ENCODE data around the gene TOM1.

Gene TOM1

DNA sequence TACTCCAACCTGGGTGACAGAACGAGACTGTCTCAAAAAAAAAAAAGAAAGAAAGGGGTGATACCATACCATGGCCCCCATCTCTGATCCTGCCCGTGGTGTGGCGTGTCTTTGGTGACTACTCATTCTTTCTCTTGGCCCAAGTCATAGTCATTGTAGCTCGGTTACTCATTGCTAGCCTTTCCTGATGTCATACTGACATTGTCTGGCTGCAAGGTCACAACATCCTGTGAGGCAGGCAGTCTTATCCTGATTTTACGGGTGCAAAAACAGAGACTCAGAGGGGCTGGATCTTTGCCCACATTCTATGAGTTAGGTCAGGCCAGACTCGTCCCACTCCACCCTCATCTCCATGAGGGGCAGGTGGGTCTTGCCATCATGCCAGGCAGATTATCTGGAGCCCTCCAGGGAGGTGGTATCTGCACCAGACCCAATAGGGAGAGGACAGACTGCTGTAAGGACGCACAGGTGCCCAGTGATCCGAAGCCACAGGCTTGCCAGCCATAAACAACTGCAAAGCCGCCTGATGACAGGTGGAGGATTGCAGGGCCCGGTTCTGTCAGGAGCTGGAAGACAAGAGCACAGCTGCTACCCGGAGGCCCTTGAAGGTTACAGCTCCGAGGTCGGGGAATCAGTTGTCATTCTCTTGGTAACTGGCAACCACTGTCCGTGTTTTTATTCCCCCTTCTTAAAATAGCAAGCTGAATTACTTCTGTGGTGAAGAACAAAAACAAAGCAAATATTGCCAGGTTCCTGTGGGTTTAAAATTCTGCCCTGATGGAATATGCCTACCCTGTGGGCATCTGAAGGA, 13.8 kb downstream of the TOM1 start:
- TF ChIP-seq NFIC (IDR thresholded peaks at IDR 0.05) (no peak), CEBPB (IDR thresholded peaks at IDR 0.05) (no peak)

DNA sequence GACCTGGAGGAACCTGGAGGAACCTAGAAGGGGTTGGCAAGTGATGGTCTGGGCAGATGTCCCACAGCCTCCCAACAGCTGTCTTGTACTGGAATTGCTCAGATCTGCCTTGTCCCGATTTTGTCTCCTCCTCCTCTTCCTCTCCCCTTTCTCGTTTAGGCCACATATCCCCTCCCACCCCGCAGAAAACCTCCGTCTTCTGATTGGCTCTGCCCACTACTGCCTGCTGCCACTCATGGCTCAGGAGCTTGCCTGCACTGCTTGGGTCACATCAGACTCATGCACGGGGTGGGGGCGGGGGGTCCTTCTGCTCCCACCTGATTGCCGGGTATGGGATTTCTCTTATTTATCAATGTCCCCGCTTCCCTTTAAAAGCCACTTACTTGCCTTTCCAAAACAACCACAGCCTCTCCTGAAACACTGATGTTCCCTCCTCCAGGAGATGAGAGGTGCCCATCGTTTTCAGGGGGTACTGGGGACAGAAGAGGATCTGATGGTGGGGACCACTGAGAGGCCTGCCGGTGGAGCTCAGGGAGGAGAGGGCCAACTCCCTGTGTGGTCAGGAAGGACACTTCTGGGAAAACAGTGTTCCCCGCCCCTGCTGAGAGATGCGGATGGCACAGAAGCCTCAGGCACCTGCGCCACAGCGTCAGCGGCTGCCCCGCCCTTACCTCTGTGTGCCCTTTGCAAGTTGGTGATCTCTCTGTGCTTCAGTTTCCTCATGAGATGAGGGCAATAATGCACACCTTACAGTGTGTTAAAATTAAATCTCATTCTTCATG, 14.7 kb downstream of the TOM1 start:
- TF ChIP-seq EP300 (IDR thresholded peaks at IDR 0.05; ENCODE audit: borderline replicate concordance) (no peak), FOXM1 (IDR thresholded peaks at IDR 0.05; ENCODE audit: borderline replicate concordance, low read depth) (no peak), CEBPB (IDR thresholded peaks at IDR 0.05) (no peak), TEAD4 (IDR thresholded peaks at IDR 0.05) (no peak), TCF12 (IDR thresholded peaks at IDR 0.05; ENCODE audit: low read depth) (no peak), CREB1 (IDR thresholded peaks at IDR 0.05; ENCODE audit: low read depth) (no peak), TAF1 (IDR thresholded peaks at IDR 0.05; ENCODE audit: low read depth) (no peak), YY1 (IDR thresholded peaks at IDR 0.05; ENCODE audit: low read depth) (no peak), EGR1 (IDR thresholded peaks at IDR 0.05) (no peak), RAD21 (IDR thresholded peaks at IDR 0.05; ENCODE audit: low read depth) (no peak), ZBTB7A (IDR thresholded peaks at IDR 0.05; ENCODE audit: low read depth) (no peak), NFIC (IDR thresholded peaks at IDR 0.05) (no peak)
- TF ChIP-seq, protein P1, sequence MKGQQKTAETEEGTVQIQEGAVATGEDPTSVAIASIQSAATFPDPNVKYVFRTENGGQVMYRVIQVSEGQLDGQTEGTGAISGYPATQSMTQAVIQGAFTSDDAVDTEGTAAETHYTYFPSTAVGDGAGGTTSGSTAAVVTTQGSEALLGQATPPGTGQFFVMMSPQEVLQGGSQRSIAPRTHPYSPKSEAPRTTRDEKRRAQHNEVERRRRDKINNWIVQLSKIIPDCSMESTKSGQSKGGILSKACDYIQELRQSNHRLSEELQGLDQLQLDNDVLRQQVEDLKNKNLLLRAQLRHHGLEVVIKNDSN (IDR thresholded peaks at IDR 0.05): no peak
- TF ChIP-seq, protein P2, sequence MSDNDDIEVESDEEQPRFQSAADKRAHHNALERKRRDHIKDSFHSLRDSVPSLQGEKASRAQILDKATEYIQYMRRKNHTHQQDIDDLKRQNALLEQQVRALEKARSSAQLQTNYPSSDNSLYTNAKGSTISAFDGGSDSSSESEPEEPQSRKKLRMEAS (IDR thresholded peaks at IDR 0.05): no peak
- TF ChIP-seq, protein P3, sequence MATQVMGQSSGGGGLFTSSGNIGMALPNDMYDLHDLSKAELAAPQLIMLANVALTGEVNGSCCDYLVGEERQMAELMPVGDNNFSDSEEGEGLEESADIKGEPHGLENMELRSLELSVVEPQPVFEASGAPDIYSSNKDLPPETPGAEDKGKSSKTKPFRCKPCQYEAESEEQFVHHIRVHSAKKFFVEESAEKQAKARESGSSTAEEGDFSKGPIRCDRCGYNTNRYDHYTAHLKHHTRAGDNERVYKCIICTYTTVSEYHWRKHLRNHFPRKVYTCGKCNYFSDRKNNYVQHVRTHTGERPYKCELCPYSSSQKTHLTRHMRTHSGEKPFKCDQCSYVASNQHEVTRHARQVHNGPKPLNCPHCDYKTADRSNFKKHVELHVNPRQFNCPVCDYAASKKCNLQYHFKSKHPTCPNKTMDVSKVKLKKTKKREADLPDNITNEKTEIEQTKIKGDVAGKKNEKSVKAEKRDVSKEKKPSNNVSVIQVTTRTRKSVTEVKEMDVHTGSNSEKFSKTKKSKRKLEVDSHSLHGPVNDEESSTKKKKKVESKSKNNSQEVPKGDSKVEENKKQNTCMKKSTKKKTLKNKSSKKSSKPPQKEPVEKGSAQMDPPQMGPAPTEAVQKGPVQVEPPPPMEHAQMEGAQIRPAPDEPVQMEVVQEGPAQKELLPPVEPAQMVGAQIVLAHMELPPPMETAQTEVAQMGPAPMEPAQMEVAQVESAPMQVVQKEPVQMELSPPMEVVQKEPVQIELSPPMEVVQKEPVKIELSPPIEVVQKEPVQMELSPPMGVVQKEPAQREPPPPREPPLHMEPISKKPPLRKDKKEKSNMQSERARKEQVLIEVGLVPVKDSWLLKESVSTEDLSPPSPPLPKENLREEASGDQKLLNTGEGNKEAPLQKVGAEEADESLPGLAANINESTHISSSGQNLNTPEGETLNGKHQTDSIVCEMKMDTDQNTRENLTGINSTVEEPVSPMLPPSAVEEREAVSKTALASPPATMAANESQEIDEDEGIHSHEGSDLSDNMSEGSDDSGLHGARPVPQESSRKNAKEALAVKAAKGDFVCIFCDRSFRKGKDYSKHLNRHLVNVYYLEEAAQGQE (IDR thresholded peaks at IDR 0.05; ENCODE audit: low read depth): no peak

DNA sequence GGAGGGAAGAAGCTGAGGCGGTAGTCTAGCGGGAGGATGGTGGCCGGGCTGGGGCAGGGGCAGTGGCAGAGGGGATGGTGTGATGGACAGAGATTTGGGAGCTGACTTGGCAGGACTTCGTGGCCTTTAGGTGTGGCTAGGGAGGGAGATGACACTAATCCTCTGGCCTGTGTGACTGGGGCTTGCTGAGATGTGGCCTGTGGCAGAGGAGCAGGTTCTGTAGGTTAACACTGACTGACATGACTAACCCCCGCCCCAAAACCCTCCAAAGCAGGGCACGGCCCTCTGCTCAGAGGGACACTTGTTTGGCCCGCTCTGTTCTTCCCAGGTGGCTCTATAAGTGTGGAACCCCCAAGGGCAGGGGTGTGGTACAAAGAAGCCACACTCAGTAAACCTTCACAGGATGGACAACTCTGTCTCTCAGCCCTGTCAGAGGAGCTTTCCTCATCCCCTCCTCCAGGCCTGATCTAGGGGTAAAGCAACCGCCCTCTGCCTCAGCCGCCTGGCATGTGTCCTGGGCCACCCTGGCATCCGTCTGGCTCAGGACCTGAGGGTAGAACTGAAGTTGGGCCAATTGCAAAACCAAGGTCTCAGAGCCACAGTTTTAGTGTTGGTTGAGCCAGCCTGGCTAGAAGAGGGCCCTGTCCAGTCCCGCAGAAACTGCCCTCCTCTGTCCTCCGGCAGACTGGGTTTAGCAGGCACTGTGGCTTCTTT, 15.6 kb downstream of the TOM1 start:
- TF ChIP-seq NFIC (IDR thresholded peaks at IDR 0.05): no peak
- TF ChIP-seq CREB1 (IDR thresholded peaks at IDR 0.05; ENCODE audit: low read depth): no peak
- TF ChIP-seq ZBTB7A (IDR thresholded peaks at IDR 0.05; ENCODE audit: low read depth): no peak
- TF ChIP-seq FOXM1 (IDR thresholded peaks at IDR 0.05; ENCODE audit: borderline replicate concordance, low read depth): no peak
- no peak for TF ChIP-seq CEBPB (IDR thresholded peaks at IDR 0.05)

DNA sequence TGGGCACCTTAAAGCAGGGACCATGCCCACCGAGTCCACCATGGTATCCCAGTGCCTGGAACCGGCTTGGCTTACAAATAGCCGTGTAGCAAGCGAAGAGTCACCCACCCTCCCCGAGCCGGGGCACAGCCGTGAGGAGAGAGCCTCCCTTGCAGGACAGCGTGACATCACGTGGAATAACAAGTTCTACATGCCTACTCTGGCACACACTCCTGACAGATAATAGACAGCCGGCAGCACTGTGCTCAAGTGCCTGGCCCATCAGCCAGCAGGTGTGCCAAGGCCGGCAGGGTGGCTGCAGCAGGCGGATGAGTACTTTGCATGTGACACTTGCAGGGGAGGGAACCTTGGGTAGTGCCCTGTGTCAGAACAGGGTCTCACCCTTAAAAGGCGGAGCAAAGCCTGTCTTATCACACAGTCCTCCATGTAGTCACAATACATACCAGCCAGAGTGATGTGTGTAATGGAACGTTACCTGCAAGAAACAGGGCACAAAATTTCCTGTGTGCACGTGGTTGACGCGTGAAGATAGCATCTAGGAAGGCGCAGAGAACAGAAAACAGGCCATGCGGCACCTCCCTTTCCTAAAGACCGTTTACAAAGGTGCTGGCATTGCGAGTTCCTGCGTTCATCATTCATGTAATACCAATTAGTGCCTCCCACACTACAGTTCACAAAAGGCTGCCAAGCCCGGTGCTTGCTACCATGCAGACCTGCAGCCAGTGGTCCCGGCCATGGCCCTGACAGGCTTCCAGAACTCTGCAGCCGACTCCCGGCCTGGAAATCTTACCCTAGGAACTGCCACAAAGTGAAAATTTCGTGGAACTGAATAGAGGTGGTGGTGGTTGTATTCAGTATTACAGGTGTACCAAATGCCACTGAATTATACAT, 16.4 kb downstream of the TOM1 start:
- no peak for TF ChIP-seq EP300 (IDR thresholded peaks at IDR 0.05; ENCODE audit: borderline replicate concordance)
- TF ChIP-seq EGR1 (IDR thresholded peaks at IDR 0.05): no peak
- no peak for TF ChIP-seq CEBPB (IDR thresholded peaks at IDR 0.05)
- TF ChIP-seq, protein P3 (IDR thresholded peaks at IDR 0.05; ENCODE audit: low read depth): no peak
- TF ChIP-seq, protein P2 (IDR thresholded peaks at IDR 0.05): no peak
- no peak for TF ChIP-seq TCF12 (IDR thresholded peaks at IDR 0.05; ENCODE audit: low read depth)
- TF ChIP-seq CREB1 (IDR thresholded peaks at IDR 0.05; ENCODE audit: low read depth): no peak
- TF ChIP-seq, protein P1 (IDR thresholded peaks at IDR 0.05): no peak
- TF ChIP-seq FOXM1 (IDR thresholded peaks at IDR 0.05; ENCODE audit: borderline replicate concordance, low read depth): no peak
- TF ChIP-seq TEAD4 (IDR thresholded peaks at IDR 0.05): no peak
- no peak for TF ChIP-seq ZBTB7A (IDR thresholded peaks at IDR 0.05; ENCODE audit: low read depth)
- no peak for TF ChIP-seq RAD21 (IDR thresholded peaks at IDR 0.05; ENCODE audit: low read depth)
- no peak for TF ChIP-seq YY1 (IDR thresholded peaks at IDR 0.05; ENCODE audit: low read depth)
- no peak for TF ChIP-seq TAF1 (IDR thresholded peaks at IDR 0.05; ENCODE audit: low read depth)
- no peak for TF ChIP-seq NFIC (IDR thresholded peaks at IDR 0.05)
